Measurements from ENCODE around the gene S100P.

- TF ChIP-seq TAF1 (IDR thresholded peaks at IDR 0.05; ENCODE audit: low read depth, low read length) (no peak), POLR2A (IDR thresholded peaks at IDR 0.05; ENCODE audit: low read depth, low read length) (no peak), POLR2AphosphoS5 (IDR thresholded peaks at IDR 0.05; ENCODE audit: low read depth, low read length) (no peak), SPI1 (IDR thresholded peaks at IDR 0.05; ENCODE audit: low read depth, low read length) (no peak), POU2F2 (IDR thresholded peaks at IDR 0.05; ENCODE audit: low read depth, low read length) (no peak)
These were observed 7.7 kb downstream of the S100P start for GRCh38 chr4:6701371-6701770.

Measured in GM12891 (cell line).